Left ventricle myocardium inferior (tissue), 1 donor: Measurements from ENCODE around the gene TBL1X. TPM values are rescaled to one million over a fixed set of nuclear protein-coding genes. Genes with fewer than 3 reads are reported as not detected.

Source experiments
- DNase-seq: peaks from one replicate; pipeline ENCODE4 v3.0.0-alpha.2; 2020
- H3K27ac ChIP-seq: fragments of 200-600 bp; replicated peaks from 2 replicates; pipeline ENCODE4 v1.8.0; 2021
- H3K27me3 ChIP-seq: fragments of 200-600 bp; 2 replicates; pipeline ENCODE4 v1.8.0; 2021; ENCODE audit warnings: low read depth
- H3K36me3 ChIP-seq: fragments of 200-600 bp; 2 replicates; pipeline ENCODE4 v1.8.0; 2021
- H3K4me1 ChIP-seq: fragments of 200-600 bp; 2 replicates; pipeline ENCODE4 v1.8.0; 2021
- H3K4me3 ChIP-seq: fragments of 200-600 bp; 2 replicates; pipeline ENCODE4 v1.8.0; 2021; ENCODE audit warnings: mild to moderate bottlenecking, moderate library complexity
- H3K9me3 ChIP-seq: fragments of 200-600 bp; replicated peaks from 2 replicates; pipeline ENCODE4 v1.8.0; 2021
- CTCF ChIP-seq: fragments of 200-600 bp; IDR thresholded peaks from 2 replicates; pipeline ENCODE4 v1.8.0; 2021; ENCODE audit warnings: antibody characterized with exemption, mild to moderate bottlenecking, borderline replicate concordance
- intact Hi-C: fragments of 100-400 bp; cut with micrococcal nuclease; formaldehyde crosslinking; loops from one replicate; pipeline ENCODE4 v1.11.0; 2022
- total RNA-seq: library from RNA; stranded (reverse); fragmentation: NEBNext Ultra II Directional; extraction: Animal tissue kit (Norgen Biotek cat#: 25700); gene quantifications from one replicate; pipeline ENCODE4 v1.2.1, GENCODE V29; 2021
- donor health status: DM: no; HTN: yes; CAD: no; lungs with severe emphysema.

Gene TBL1X
- total RNA-seq, 1 donor from 2014 or later, result 9.4 TPM

- DNase-seq, result no peak
- TF ChIP-seq CTCF, result no peak
- Histone ChIP-seq H3K27ac (no peak overlapping the region), H3K4me3 (no peak overlapping the region), H3K4me1 (no peaks in the 10 kb centered on the region), H3K27me3 (no peaks in the 10 kb centered on the region), H3K9me3 (no peaks in the 10 kb centered on the region), H3K36me3 (peaks cover 13% of the 10 kb centered on the region)
- intact Hi-C loops, result no loop called here
Measured at GRCh38 chrX:9693307-9694001, 228.6 kb downstream of the TBL1X start.

GRCh38 chrX:9698576-9698975 is 233.7 kb downstream of the TBL1X start:
- Histone ChIP-seq H3K9me3 (no peaks in the 10 kb centered on the region), H3K4me1 (no peaks in the 10 kb centered on the region), H3K27me3 (no peaks in the 10 kb centered on the region), H3K36me3 (no peaks in the 10 kb centered on the region), H3K27ac (no peak overlapping the region), H3K4me3 (no peak overlapping the region)
- no peak for DNase-seq
- no peak for TF ChIP-seq CTCF
- intact Hi-C loops, result no loop called here

- Histone ChIP-seq H3K4me1 (no peaks in the 10 kb centered on the region), H3K4me3 (no peak overlapping the region), H3K27me3 (no peaks in the 10 kb centered on the region), H3K36me3 (no peaks in the 10 kb centered on the region), H3K27ac (no peak overlapping the region), H3K9me3 (no peaks in the 10 kb centered on the region)
- intact Hi-C loops, result loop anchor here (5.0 kb wide), 1 partner anchor 728 kb away; no protein-coding TSS in a partner anchor
- TF ChIP-seq CTCF, result no peak
- no peak for DNase-seq
Measured at GRCh38 chrX:9700555-9700954, 235.7 kb downstream of the TBL1X start.

GRCh38 chrX:9701790-9702189 is 236.9 kb downstream of the TBL1X start:
- Histone ChIP-seq H3K4me3 (no peak overlapping the region), H3K4me1 (no peaks in the 10 kb centered on the region), H3K9me3 (no peaks in the 10 kb centered on the region), H3K27ac (no peak overlapping the region), H3K27me3 (no peaks in the 10 kb centered on the region), H3K36me3 (no peaks in the 10 kb centered on the region)
- DNase-seq, result no peak
- intact Hi-C loops, result loop anchor here (5.0 kb wide), 1 partner anchor 729 kb away; no protein-coding TSS in a partner anchor
- TF ChIP-seq CTCF, result no peak

GRCh38 chrX:9703406-9703805 is 238.5 kb downstream of the TBL1X start:
- Histone ChIP-seq H3K27me3 (no peaks in the 10 kb centered on the region), H3K4me3 (no peak overlapping the region), H3K9me3 (no peaks in the 10 kb centered on the region), H3K36me3 (no peaks in the 10 kb centered on the region), H3K27ac (no peak overlapping the region), H3K4me1 (no peaks in the 10 kb centered on the region)
- DNase-seq, result no peak
- no peak for TF ChIP-seq CTCF
- intact Hi-C loops, result loop anchor here (5.0 kb wide), 1 partner anchor 731 kb away; no protein-coding TSS in a partner anchor
